PC-3 (cell line): ENCODE results near the gene CNTNAP2. TPM values are rescaled to one million over a fixed set of nuclear protein-coding genes. Genes with fewer than 3 reads are reported as not detected.

Source experiments
- ATAC-seq: fragments of 200-7000 bp; cut with Tn5 transposase; 2 replicates; pipeline ENCODE4 v1.9.1; 2020; ENCODE audit warnings: mild to moderate bottlenecking, moderate library complexity
- BruUV-seq: library from RNA; stranded (reverse); fragments of 400-500 nt; replicated peaks from 2 replicates; lab custom pipeline; 2021; lab: Mats Ljungman, UMichigan
- CTCF ChIA-PET: fragments of 300-600 bp; sonication (Branson Sonifier 250); formaldehyde crosslinking; loops from one replicate; lab custom pipeline; 2022; ENCODE audit warnings: antibody characterized with exemption; lab: Charles Lee
- POLR2A ChIA-PET: fragments of 300-600 bp; sonication (Branson Sonifier 250); formaldehyde crosslinking; loops from one replicate; lab custom pipeline; 2022; ENCODE audit warnings: antibody characterized with exemption; ENCODE audit not compliant: unreplicated experiment; lab: Charles Lee
- DNase-seq: peaks from one replicate; pipeline ENCODE4 v3.0.0-alpha.2; 2015
- H2AFZ ChIP-seq: fragments of 300-600 bp; sonication (generic); 2 replicates; pipeline ENCODE4 v1.6.0; 2016; ENCODE audit warnings: antibody characterized with exemption, low read length
- H3F3A ChIP-seq: fragments of 300-600 bp; sonication (generic); one replicate; pipeline ENCODE4 v1.6.0; 2017; ENCODE audit warnings: antibody characterized with exemption, low read length, control low read depth, mild to moderate bottlenecking; ENCODE audit not compliant: unreplicated experiment
- H3K27ac ChIP-seq: fragments of 300-600 bp; sonication (generic); 2 replicates; pipeline ENCODE4 v1.5.1; 2016; ENCODE audit warnings: mild to moderate bottlenecking, low read length
- H3K27me3 ChIP-seq: fragments of 300-600 bp; sonication (generic); 2 replicates; pipeline ENCODE4 v1.6.1; 2016; ENCODE audit warnings: low read length, mixed read lengths
- H3K36me3 ChIP-seq: fragments of 300-600 bp; sonication (generic); 2 replicates; pipeline ENCODE4 v1.6.1; 2016; ENCODE audit warnings: low read depth, mixed run types, low read length, mixed read lengths
- H3K4me1 ChIP-seq: fragments of 300-600 bp; sonication (generic); 2 replicates; pipeline ENCODE4 v1.5.1; 2016; ENCODE audit warnings: low read length; ENCODE audit not compliant: insufficient read depth
- H3K4me2 ChIP-seq: fragments of 300-600 bp; sonication (generic); 2 replicates; pipeline ENCODE4 v1.6.0; 2016; ENCODE audit warnings: low read length
- H3K4me3 ChIP-seq: fragments of 300-600 bp; sonication (generic); 2 replicates; pipeline ENCODE4 v1.5.1; 2016; ENCODE audit warnings: mild to moderate bottlenecking, low read length, mixed read lengths
- H3K79me2 ChIP-seq: fragments of 300-600 bp; sonication (generic); 2 replicates; pipeline ENCODE4 v1.6.1; 2017; ENCODE audit warnings: low read length, mixed read lengths
- H3K9ac ChIP-seq: fragments of 300-600 bp; sonication (generic); 2 replicates; pipeline ENCODE4 v1.6.0; 2016; ENCODE audit warnings: mild to moderate bottlenecking, low read length
- H3K9me2 ChIP-seq: fragments of 300-600 bp; sonication (generic); replicated peaks from 2 replicates; pipeline ENCODE4 v1.6.1; 2016; ENCODE audit warnings: mixed run types, low read length, mixed read lengths
- H3K9me3 ChIP-seq: fragments of 300-600 bp; sonication (generic); 2 replicates; pipeline ENCODE4 v1.6.1; 2016; ENCODE audit warnings: low read length, mixed read lengths
- H4K20me1 ChIP-seq: fragments of 300-600 bp; sonication (generic); 2 replicates; pipeline ENCODE4 v1.6.1; 2016; ENCODE audit warnings: low read length, mixed read lengths
- EZH2 ChIP-seq: fragments of 300-600 bp; sonication (generic); IDR thresholded peaks from one replicate; pipeline ENCODE4 v1.6.1; 2017; ENCODE audit warnings: antibody characterized with exemption, mild to moderate bottlenecking, low read length; ENCODE audit not compliant: unreplicated experiment
- EZH2phosphoT487 ChIP-seq: fragments of 300-600 bp; sonication (generic); IDR thresholded peaks from 2 replicates; pipeline ENCODE4 v1.6.1; 2018; ENCODE audit warnings: mild to moderate bottlenecking, antibody characterized with exemption, low read length, borderline replicate concordance
- intact Hi-C: fragments of 100-400 bp; cut with micrococcal nuclease; formaldehyde crosslinking; loops from 2 replicates; pipeline ENCODE4 v1.9.0; 2023
- total RNA-seq: library from RNA; depleted of rRNA; stranded (reverse); fragments of >200 nt; gene quantifications from 2 replicates; pipeline ENCODE4 v1.2.3, GENCODE V29; 2014
- TF ChIP-seq, protein P1 (sequence below): fragments of 300-600 bp; sonication (generic); conservative IDR thresholded peaks from 2 replicates; pipeline ENCODE4 v1.5.1; 2017; ENCODE audit warnings: antibody characterized with exemption, low read depth, mild to moderate bottlenecking, low read length

Gene CNTNAP2
- total RNA-seq, 1 experiment from 2014 or later = 1.5 TPM

DNA sequence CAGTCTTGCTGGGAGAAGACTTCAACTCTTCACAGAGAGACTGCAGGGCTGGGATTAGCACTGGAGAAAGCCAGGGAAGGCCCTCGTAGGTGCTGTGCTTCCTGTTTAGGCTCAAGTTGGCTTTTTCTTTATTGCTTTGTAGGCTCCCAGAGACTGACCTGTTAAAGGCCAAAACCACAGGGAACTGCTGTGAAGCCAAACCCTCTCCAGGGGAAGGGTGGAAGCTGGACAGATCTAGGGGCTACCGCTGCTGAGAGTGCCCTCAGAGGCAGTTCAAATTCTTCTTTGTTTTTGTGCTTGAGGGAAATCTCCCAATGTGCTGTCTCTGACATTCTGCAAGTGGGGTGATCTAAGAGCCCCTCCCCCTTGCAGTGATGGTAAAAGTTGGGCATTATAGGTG, 198.4 kb downstream of the CNTNAP2 start:
- Histone ChIP-seq H3K27ac (no peak overlapping the region), H2AFZ (no peak overlapping the region), H3K4me3 (no peak overlapping the region), H3F3A (no peaks in the 10 kb centered on the region), H3K4me1 (no peaks in the 10 kb centered on the region), H3K79me2 (no peaks in the 10 kb centered on the region), H3K9ac (no peak overlapping the region), H3K4me2 (no peak overlapping the region), H3K36me3 (no peaks in the 10 kb centered on the region), H3K27me3 (no peaks in the 10 kb centered on the region), H3K9me2 (no peaks in the 10 kb centered on the region), H4K20me1 (no peaks in the 10 kb centered on the region), H3K9me3 (no peaks in the 10 kb centered on the region)
- intact Hi-C loops = no loop called here
- ChIA-PET CTCF (no interaction called here), POLR2A (no interaction called here)
- BruUV-seq = no TSS peak
- no peak; the same call in 1 of the 2 replicates for ATAC-seq
- DNase-seq = no peak
- TF ChIP-seq EZH2phosphoT487 = no peak
- no peak for TF ChIP-seq EZH2
- TF ChIP-seq, protein P1, sequence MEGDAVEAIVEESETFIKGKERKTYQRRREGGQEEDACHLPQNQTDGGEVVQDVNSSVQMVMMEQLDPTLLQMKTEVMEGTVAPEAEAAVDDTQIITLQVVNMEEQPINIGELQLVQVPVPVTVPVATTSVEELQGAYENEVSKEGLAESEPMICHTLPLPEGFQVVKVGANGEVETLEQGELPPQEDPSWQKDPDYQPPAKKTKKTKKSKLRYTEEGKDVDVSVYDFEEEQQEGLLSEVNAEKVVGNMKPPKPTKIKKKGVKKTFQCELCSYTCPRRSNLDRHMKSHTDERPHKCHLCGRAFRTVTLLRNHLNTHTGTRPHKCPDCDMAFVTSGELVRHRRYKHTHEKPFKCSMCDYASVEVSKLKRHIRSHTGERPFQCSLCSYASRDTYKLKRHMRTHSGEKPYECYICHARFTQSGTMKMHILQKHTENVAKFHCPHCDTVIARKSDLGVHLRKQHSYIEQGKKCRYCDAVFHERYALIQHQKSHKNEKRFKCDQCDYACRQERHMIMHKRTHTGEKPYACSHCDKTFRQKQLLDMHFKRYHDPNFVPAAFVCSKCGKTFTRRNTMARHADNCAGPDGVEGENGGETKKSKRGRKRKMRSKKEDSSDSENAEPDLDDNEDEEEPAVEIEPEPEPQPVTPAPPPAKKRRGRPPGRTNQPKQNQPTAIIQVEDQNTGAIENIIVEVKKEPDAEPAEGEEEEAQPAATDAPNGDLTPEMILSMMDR = no peak

DNA sequence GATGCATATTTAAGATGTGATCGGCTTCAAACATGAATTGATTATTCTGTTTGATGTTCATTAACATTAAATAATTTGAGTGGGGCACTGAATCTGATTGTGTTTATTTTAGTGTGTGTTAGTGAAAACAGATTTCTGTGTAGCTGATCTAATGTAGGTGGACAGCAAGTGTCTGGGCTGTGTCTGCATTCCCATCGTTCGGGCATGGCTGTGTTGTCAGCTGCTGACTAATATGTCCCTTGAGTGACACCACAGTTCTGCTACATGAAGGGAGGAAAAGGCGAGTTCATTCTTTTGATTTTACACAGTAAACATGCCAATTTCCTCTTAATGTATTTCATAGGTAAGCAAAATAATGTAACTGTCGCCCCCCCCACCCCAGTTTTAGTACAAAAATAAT, 203.0 kb downstream of the CNTNAP2 start:
- Histone ChIP-seq H3K79me2 (no peaks in the 10 kb centered on the region), H3K4me2 (no peak overlapping the region), H3K4me1 (no peaks in the 10 kb centered on the region), H3K36me3 (no peaks in the 10 kb centered on the region), H3K27ac (no peak overlapping the region), H3K9me2 (no peaks in the 10 kb centered on the region), H3K9ac (no peak overlapping the region), H3F3A (no peaks in the 10 kb centered on the region), H2AFZ (no peak overlapping the region), H3K27me3 (no peaks in the 10 kb centered on the region), H3K4me3 (no peak overlapping the region), H4K20me1 (no peaks in the 10 kb centered on the region), H3K9me3 (no peaks in the 10 kb centered on the region)
- TF ChIP-seq EZH2 = no peak
- TF ChIP-seq, protein P1 = no peak
- no peak for TF ChIP-seq EZH2phosphoT487
- CTCF ChIA-PET = no interaction called here
- POLR2A ChIA-PET = no interaction called here
- no TSS peak for BruUV-seq
- DNase-seq (no peak), ATAC-seq (no peak)
- intact Hi-C loops = no loop called here

DNA sequence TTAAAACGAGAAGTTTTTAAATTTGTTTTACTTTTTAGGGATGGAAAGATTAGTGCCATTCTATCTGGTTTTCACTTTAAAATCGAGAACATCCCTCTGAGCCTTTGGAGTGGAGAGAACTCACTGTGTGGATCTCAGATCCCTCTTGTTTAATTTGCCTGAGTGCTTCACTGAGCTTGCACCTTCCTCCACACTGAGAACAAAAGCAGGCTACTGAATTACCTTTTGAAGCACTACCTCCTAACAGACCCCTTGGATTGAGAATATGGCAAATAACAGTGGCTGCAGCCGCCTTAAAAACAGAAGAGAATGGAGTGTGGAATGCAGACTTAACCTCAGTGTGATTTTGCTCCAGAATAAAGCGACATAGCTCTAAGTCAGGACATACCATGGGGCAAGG, 204.7 kb downstream of the CNTNAP2 start:
- no peak overlapping the region for H3K9ac ChIP-seq
- CTCF ChIA-PET = no interaction called here
- no peak overlapping the region for H3K4me2 ChIP-seq

More for the DNA sequence above, 204.7 kb downstream of the CNTNAP2 start:
- POLR2A ChIA-PET = no interaction called here
- Histone ChIP-seq H3K36me3 (no peaks in the 10 kb centered on the region), H3K4me1 (no peaks in the 10 kb centered on the region), H3K4me3 (no peak overlapping the region), H3K27ac (no peak overlapping the region), H3K79me2 (no peaks in the 10 kb centered on the region), H3K9me2 (no peaks in the 10 kb centered on the region), H2AFZ (0 out of 2 replicates have a peak overlapping the region, but pooled peaks have one; percentile 15), H3K9me3 (no peaks in the 10 kb centered on the region), H3F3A (no peaks in the 10 kb centered on the region), H4K20me1 (no peaks in the 10 kb centered on the region), H3K27me3 (no peaks in the 10 kb centered on the region)
- no TSS peak for BruUV-seq
- DNase-seq = no peak
- intact Hi-C loops = no loop called here
- no peak for ATAC-seq
- TF ChIP-seq EZH2 (no peak), EZH2phosphoT487 (no peak)
- TF ChIP-seq, protein P1 = no peak
